Stimulated activated CD8-positive, alpha-beta memory T cell treated with anti-CD3 and anti-CD28 coated beads, Interleukin-15, amount 100 ng/mL, for 4 hours (primary cell): Measurements from ENCODE around the gene AP1G2.

ENCODE experiments used
- DNase-seq, 2 donors: peaks; one replicate each; pipeline ENCODE4 v3.0.0-alpha.2; 2020; ENCODE audit warnings: low read depth in 2 of 2

The AP1G2 gene

GRCh38 chr14:23558346-23559009 lies 9.1 kb downstream of the AP1G2 start:
- DNase-seq: no peak

GRCh38 chr14:23557946-23558345 lies 9.6 kb downstream of the AP1G2 start:
- DNase-seq: no peak

- DNase-seq: no peak
Observed at GRCh38 chr14:23557521-23557920, 10.1 kb downstream of the AP1G2 start.

- no peak for DNase-seq
Observed at GRCh38 chr14:23556700-23557440, 10.7 kb downstream of the AP1G2 start.

- DNase-seq: peak; percentile 85 to 89
Observed at GRCh38 chr14:23555882-23556699, 11.5 kb downstream of the AP1G2 start, which contains the start of gene THTPA. Gene THTPA (plus strand): TSS chr14:23556271. CDS start chr14:23556758, 487 bp downstream.

- DNase-seq: no peak
Observed at GRCh38 chr14:23555533-23555881, 12.1 kb downstream of the AP1G2 start.

GRCh38 chr14:23551266-23552028 lies 16.1 kb downstream of the AP1G2 start, which contains the start of gene ZFHX2:
Gene ZFHX2 (minus strand): TSS chr14:23551765. CDS start chr14:23535325, 16,440 bp downstream.
- DNase-seq: peak; percentile 67 to 82

- DNase-seq: no peak
Observed at GRCh38 chr14:23550812-23551265, 16.8 kb downstream of the AP1G2 start.

- DNase-seq: no peak
Observed at GRCh38 chr14:23550131-23550811, 17.3 kb downstream of the AP1G2 start.

GRCh38 chr14:23548351-23549318 lies 19.0 kb downstream of the AP1G2 start:
- DNase-seq: no peak

- no peak for DNase-seq
Observed at GRCh38 chr14:23547924-23548323, 19.7 kb downstream of the AP1G2 start.

GRCh38 chr14:23546450-23547035 lies 21.0 kb downstream of the AP1G2 start:
- DNase-seq: no peak

- no peak for DNase-seq
Observed at GRCh38 chr14:23545740-23546365, 21.7 kb downstream of the AP1G2 start.

- no peak for DNase-seq
Observed at GRCh38 chr14:23544511-23545447, 22.8 kb downstream of the AP1G2 start.

GRCh38 chr14:23543403-23543802 lies 24.2 kb downstream of the AP1G2 start:
- no peak for DNase-seq

- DNase-seq: no peak
Observed at GRCh38 chr14:23542261-23542660, 25.3 kb downstream of the AP1G2 start.

- DNase-seq: no peak
Observed at GRCh38 chr14:23540141-23540469, 27.5 kb downstream of the AP1G2 start.
